ENCODE results near the gene SYT1.

GRCh38 chr12:79423560-79423959 is 559.0 kb downstream of the SYT1 start:
- no peak for TF ChIP-seq CTCF (IDR thresholded peaks at IDR 0.05; ENCODE audit: control extremely low read depth in 1 of 3, insufficient read depth in 1 of 3, low read depth in 1 of 3, low read length in 3 of 3)
- TF ChIP-seq FOSL1 (IDR thresholded peaks at IDR 0.05; ENCODE audit: insufficient read depth, low read depth, low read length) = no peak
- TF ChIP-seq USF2 (IDR thresholded peaks at IDR 0.05; ENCODE audit: low read length) = no peak
- TF ChIP-seq CHD2 (IDR thresholded peaks at IDR 0.05; ENCODE audit: low read length) = no peak
- TF ChIP-seq POLR2A (IDR thresholded peaks at IDR 0.05; ENCODE audit: control extremely low read depth in 1 of 2, low read depth in 2 of 2, low read length in 2 of 2) = no peak
- TF ChIP-seq CBX8 (IDR thresholded peaks at IDR 0.05; ENCODE audit: borderline replicate concordance, low read depth, low read length) = no peak
- TF ChIP-seq BACH1 (IDR thresholded peaks at IDR 0.05; ENCODE audit: low read length) = no peak

Measured in H1 (cell line).